NK-92 (cell line): Measurements from ENCODE around the gene CHST13.
"Not testable (repeated sequence)": the region's sequence is repeated elsewhere in the genome, so short reads cannot be mapped to it uniquely, and the experiment has no call there.

Experiments
- DNase-seq: peaks from one replicate; lab custom pipeline; 2025; ENCODE audit not compliant: unreplicated experiment; lab: John Stamatoyannopoulos, UW

CHST13 gene

GRCh38 chr3:126581569-126581968 lies 57.6 kb downstream of the CHST13 start:
- DNase-seq, result no peak

DNA sequence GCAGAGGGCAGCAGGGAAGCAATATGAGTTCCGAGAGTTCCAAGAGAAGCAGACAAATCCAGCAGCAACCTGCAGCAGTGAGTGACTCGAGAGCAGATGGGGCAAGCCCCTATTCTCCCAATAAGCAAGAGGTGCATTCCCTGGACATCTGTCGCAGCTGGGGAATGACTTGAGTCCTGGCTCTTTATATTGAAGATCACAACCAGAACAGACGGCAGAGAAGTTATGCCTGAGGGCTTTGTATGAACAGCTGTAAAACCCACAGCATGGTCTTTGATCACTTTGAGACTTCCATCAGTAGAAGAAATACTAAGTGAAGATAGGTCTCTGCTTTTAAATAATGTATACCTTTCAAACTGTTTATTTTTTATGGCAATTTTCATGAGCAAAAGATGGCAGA lies 58.4 kb downstream of the CHST13 start:
- DNase-seq, result no peak

DNA sequence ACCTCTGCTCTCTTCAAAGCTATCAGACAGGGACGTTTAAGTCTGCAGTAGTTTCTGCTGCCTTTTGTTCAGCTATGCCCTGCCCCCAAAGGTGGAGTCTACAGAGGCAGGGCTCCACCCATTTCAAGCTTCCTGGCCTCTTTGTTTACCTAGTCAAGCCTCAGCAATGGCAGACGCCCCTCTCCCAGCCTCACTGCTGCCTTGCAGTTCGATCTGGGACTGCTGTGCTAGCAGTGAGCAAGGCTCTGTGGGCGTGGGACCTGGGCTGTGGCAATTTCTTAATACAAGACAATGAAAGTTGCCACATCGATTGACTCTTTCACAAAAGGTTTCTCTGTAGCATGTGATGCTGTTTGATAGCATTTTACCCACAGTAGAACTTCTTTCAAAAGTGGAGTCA lies 67.6 kb downstream of the CHST13 start:
- not testable (repeated sequence) for DNase-seq
